Pancreas (tissue), 10 donors: ENCODE data around the gene HLA-DRA. TPM values are rescaled to one million over a fixed set of nuclear protein-coding genes. Genes with fewer than 3 reads are reported as not detected.
"Not testable (repeated sequence)": the region's sequence is repeated elsewhere in the genome, so short reads cannot be mapped to it uniquely, and the experiment has no call there.

ENCODE experiments used
- ATAC-seq, 4 donors: fragments of 200-7000 bp; cut with Tn5 transposase; one replicate each; pipeline versions ENCODE4 v1.8.0 to v1.9.1; 2020; ENCODE audit warnings: mild to moderate bottlenecking in 4 of 4, moderate library complexity in 4 of 4
- DNase-seq, 6 donors: peaks; one replicate each; pipeline ENCODE4 v3.0.0-alpha.2; 2020
- FAIRE-seq: peaks from 2 replicates; lab custom pipeline; 2012; peaks lifted over from hg19 to GRCh38; lab: Jason Lieb, UNC
- H3K27ac ChIP-seq, 4 donors: fragments of 200-600 bp; sonication (generic); 1 replicate in 3 of 4; 2 replicates in 1 of 4; pipeline versions ENCODE4 v1.5.0 to v1.8.0; 2020
- H3K27me3 ChIP-seq, 4 donors: fragments of 200-600 bp; one replicate each; pipeline ENCODE4 v1.8.0; 2021
- H3K36me3 ChIP-seq, 3 donors: fragments of 200-600 bp; sonication (generic) in 1 of 3; one replicate each; pipeline versions ENCODE4 v1.5.0 to v1.8.0; 2020 to 2021
- H3K4me1 ChIP-seq, 3 donors: fragments of 200-600 bp; one replicate each; pipeline ENCODE4 v1.8.0; 2021
- H3K4me3 ChIP-seq, 4 donors: fragments of 200-600 bp; sonication (generic) in 2 of 4; one replicate each; pipeline versions ENCODE4 v1.5.0 to v1.8.0; 2020 to 2021
- H3K9me3 ChIP-seq, 4 donors: fragments of 200-600 bp; one replicate each; pipeline ENCODE4 v1.8.0; 2021
- CTCF ChIP-seq, 4 donors: fragments of 200-600 bp; sonication (generic) in 3 of 4; IDR thresholded peaks; one replicate each; pipeline versions ENCODE4 v1.5.0 to v1.8.0; 2021; ENCODE audit warnings: antibody characterized with exemption in 4 of 4
- WGBS, 2 donors: extraction: QIAGEN DNeasy Blood & Tissue Kit; methylation state at CpG; one replicate each; pipeline ENCODE4 v1.1.7; 2013; 5-methylcytosine and 5-hydroxymethylcytosine counted together
- intact Hi-C, 3 donors: fragments of 100-400 bp; cut with DNase I; formaldehyde crosslinking; loops; one replicate each; pipeline versions ENCODE4 v1.11.1 to v1.14.2; 2022
- polyA plus RNA-seq, 2 donors: library from polyadenylated mRNA; stranded (reverse); fragments of 200-250 nt; gene quantifications; one replicate each; pipeline ENCODE4 v1.2.3, GENCODE V29; 2013
- total RNA-seq, 6 donors: library from RNA; stranded (reverse); fragmentation: NEBNext Ultra II Directional in 4 of 6; extraction: Animal tissue kit (Norgen Biotek cat#: 25700) in 4 of 6; gene quantifications; one replicate each; pipeline versions ENCODE4 v1.2.1 to v1.2.4, GENCODE V29; 2021 to 2023
- donor health status: healthy with polysubstance abuse.
- donor health status: DM: no; HTN: no; CAD: no; lungs with moderate emphysema.
- donor health status: DM: no; HTN: no; CAD: no.
- donor health status: control.
- donor health status: control.
- donor health status: Bipolar disorder and iron deficiency.
- donor health status: DM: yes; HTN: yes; CAD: no.
- donor health status: DM: no; HTN: no; CAD: no.
- donor health status: DM: no; HTN: no; CAD: no.
- donor health status: DM: yes; HTN: yes; CAD: no.

The HLA-DRA gene
- total and polyA plus RNA-seq, 8 donors = 16.3 to 414 (median 28.2) TPM

- 51 to 54% methylated on average over 4 of the region's 4 CpGs for WGBS, 2 donors
- ATAC-seq = no peak
Observed at GRCh38 chr6:32457054-32457453, 17.4 kb downstream of the HLA-DRA start.

DNA sequence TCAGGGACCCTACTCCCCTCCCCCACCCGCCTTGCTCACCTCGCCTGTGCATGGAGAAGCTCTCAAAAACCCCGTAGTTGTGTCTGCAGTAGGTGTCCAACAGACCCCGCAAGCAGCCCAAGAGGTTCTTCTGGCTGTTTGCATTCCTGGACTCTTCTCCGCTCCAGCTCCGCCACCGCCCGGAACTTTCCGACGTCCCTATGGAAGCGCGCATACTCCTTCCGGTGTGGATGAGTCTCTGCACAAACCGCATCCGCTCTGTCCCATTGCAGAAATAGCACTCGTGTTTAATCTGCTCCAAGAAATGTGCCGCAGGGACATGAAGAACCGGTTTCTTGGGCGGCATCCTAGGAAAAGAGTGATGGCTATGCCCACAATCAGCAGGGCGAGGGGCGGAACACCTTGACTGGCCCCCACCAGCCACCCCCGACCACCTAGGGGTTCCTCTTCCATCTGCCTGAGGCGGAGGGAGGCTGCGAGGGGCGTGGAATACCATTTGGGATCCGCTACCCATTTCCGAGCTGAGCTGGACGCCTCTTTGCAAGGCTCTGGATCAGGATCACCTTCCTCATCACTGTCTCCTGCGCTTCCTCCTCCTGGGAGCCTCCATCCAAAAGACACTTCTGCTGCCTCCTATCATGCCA lies 20.2 kb downstream of the HLA-DRA start:
- Histone ChIP-seq H3K4me1 (no peaks in the 10 kb centered on the region), H3K9me3 (no peaks in the 10 kb centered on the region), H3K27ac (no peak overlapping the region), H3K27me3 (peaks cover 0 to 3% (median 0%) of the 10 kb centered on the region in 4 donors), H3K36me3 (no peaks in the 10 kb centered on the region), H3K4me3 (no peak overlapping the region)
- no peak for TF ChIP-seq CTCF (IDR thresholded peaks at IDR 0.05)
- WGBS, 2 donors = 42 to 58% methylated on average over 29 of the region's 29 CpGs
- FAIRE-seq = no peak
- intact Hi-C loops = no loop called here
- DNase-seq = no peak
- peak in 1 of 4 donors; percentile 42 for ATAC-seq

More at GRCh38 chr6:32457054-32457453, 17.4 kb downstream of the HLA-DRA start:
- Histone ChIP-seq H3K36me3 (no peaks in the 10 kb centered on the region), H3K27ac (no peak overlapping the region), H3K4me3 (no peak overlapping the region), H3K27me3 (peaks cover 0 to 3% (median 0%) of the 10 kb centered on the region in 4 donors), H3K4me1 (no peaks in the 10 kb centered on the region), H3K9me3 (no peaks in the 10 kb centered on the region)
- intact Hi-C loops = no loop called here
- DNase-seq (no peak), FAIRE-seq (no peak)
- no peak for TF ChIP-seq CTCF (IDR thresholded peaks at IDR 0.05)

DNA sequence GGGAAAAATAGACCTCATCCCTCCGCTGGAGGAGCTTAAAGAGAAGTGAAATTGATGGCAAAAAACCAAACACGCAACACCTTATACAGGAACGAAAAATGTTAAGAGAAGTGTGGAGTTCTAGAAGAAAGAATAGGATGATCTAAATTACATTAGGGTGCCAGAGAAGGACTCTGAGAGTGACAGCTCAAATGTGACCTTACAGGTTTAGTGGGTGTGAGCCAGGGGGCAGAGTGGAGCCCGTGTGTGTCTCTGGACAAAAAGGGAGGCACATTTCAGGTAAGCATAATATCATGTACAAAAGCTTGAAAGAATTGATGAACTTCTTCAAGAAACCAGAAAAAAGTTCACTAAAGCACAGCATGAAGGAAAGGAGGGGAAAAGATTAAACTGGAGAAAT lies 20.8 kb downstream of the HLA-DRA start:
- no peaks in the 10 kb centered on the region for H3K36me3 ChIP-seq
- no peaks in the 10 kb centered on the region for H3K4me1 ChIP-seq
- WGBS, 2 donors = 48 to 57% methylated on average over 4 of the region's 4 CpGs
- DNase-seq (no peak), ATAC-seq (no peak), FAIRE-seq (no peak)
- no peak overlapping the region for H3K4me3 ChIP-seq
- H3K27me3 ChIP-seq = peaks cover 0 to 3% (median 0%) of the 10 kb centered on the region in 4 donors
- intact Hi-C loops = no loop called here
- H3K27ac ChIP-seq = no peak overlapping the region
- TF ChIP-seq CTCF (IDR thresholded peaks at IDR 0.05) = no peak
- H3K9me3 ChIP-seq = no peaks in the 10 kb centered on the region

GRCh38 chr6:32461493-32461892 lies 21.8 kb downstream of the HLA-DRA start:
- no peaks in the 10 kb centered on the region for H3K36me3 ChIP-seq
- peaks cover 0 to 3% (median 0%) of the 10 kb centered on the region in 4 donors for H3K27me3 ChIP-seq
- intact Hi-C loops = no loop called here
- no peak overlapping the region for H3K27ac ChIP-seq
- WGBS, 2 donors = 58 to 73% methylated on average over 5 of the region's 5 CpGs
- H3K4me1 ChIP-seq = no peaks in the 10 kb centered on the region
- H3K9me3 ChIP-seq = no peaks in the 10 kb centered on the region
- DNase-seq (no peak), ATAC-seq (no peak), FAIRE-seq (no peak)
- TF ChIP-seq CTCF (IDR thresholded peaks at IDR 0.05) = no peak
- no peak overlapping the region for H3K4me3 ChIP-seq

DNA sequence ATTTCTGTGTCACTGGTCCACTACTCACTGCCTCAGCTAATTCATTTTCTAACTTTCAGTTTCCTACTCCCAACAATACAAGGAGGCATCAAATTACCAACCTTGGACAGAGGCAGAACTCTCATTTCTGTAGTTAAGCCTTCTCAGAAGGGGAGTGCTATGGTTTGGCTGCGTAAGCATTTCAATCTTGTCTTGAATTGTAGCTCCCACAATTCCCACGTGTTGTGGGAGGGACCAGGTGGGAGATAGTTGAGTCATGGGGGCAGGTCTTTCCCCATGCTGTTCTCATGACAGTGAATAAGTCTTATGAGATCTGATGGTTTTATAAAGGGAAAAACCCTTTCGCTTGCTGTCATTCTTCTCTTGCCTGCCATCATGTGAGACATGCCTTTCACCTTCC lies 22.9 kb downstream of the HLA-DRA start:
- ATAC-seq = no peak

DNA sequence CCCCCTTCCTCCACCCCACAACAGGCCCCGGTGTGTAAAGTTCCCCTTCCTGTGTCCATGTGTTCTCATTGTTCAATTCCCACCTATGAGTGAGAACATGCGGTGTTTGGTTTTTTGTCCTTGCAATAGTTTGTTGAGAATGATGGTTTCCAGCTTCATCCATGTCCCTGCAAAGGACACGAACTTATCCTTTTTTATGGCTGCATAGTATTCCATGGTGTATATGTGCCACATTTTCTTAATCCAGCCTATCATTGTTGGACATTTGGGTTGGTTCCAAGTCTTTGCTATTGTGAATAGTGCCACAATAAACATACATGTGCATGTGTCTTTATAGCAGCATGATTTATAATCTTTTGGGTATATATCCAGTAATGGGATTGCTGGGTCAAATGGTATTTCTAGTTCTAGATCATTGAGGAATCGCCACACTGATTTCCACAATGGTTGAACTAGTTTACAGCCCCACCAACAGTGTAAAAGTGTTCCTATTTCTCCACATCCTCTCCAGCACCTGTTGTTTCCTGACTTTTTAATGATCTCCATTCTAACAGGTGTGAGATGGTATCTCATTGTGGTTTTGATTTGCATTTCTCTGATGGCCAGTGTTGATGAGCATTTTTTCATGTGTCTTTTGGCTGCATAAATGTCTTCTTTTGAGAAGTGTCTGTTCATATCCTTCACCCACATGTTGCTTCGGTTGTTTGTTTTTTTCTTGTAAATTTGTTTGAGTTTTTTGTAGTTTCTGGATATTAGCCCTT lies 28.2 kb downstream of the HLA-DRA start:
- H3K4me1 ChIP-seq, DNase-seq, FAIRE-seq, H3K9me3 ChIP-seq, H3K27ac ChIP-seq, H3K27me3 ChIP-seq, H3K4me3 ChIP-seq, intact Hi-C loops, ATAC-seq, H3K36me3 ChIP-seq: not testable (repeated sequence)
- 42 to 45% methylated on average over 4 to 5 of the region's 5 CpGs for WGBS, 2 donors

More for the DNA sequence above, 22.9 kb downstream of the HLA-DRA start:
- H3K4me3 ChIP-seq = no peak overlapping the region
- H3K27ac ChIP-seq = no peak overlapping the region
- peaks cover 0 to 3% (median 0%) of the 10 kb centered on the region in 4 donors for H3K27me3 ChIP-seq
- 36 to 45% methylated on average over 3 of the region's 3 CpGs for WGBS, 2 donors
- no peaks in the 10 kb centered on the region for H3K36me3 ChIP-seq
- intact Hi-C loops = no loop called here
- FAIRE-seq = no peak
- no peak for DNase-seq
- no peaks in the 10 kb centered on the region for H3K4me1 ChIP-seq
- no peaks in the 10 kb centered on the region for H3K9me3 ChIP-seq
- no peak for TF ChIP-seq CTCF (IDR thresholded peaks at IDR 0.05)
